ENCODE data around the gene RNF225.

- TF ChIP-seq POLR2A (IDR thresholded peaks at IDR 0.05) (no peak), CTCF (IDR thresholded peaks at IDR 0.05) (no peak)
Observed at GRCh38 chr19:58440556-58440955, 45.1 kb downstream of the RNF225 start.
